Loucy (cell line): ENCODE results near the gene CEP72.
"Not testable (repeated sequence)": the region's sequence is repeated elsewhere in the genome, so short reads cannot be mapped to it uniquely, and the experiment has no call there.

Experiments
- EZH2phosphoT487 ChIP-seq: fragments of 200-600 bp; IDR thresholded peaks from 2 replicates; pipeline ENCODE4 v1.6.1; 2018; ENCODE audit warnings: antibody characterized with exemption, mild to moderate bottlenecking, moderate library complexity, borderline replicate concordance
- TF ChIP-seq, protein P1 (sequence below): fragments of 200-600 bp; sonication (generic); conservative IDR thresholded peaks from 2 replicates; pipeline ENCODE4 v1.5.1; 2014; ENCODE audit warnings: mild to moderate bottlenecking, antibody characterized with exemption, low read length

DNA sequence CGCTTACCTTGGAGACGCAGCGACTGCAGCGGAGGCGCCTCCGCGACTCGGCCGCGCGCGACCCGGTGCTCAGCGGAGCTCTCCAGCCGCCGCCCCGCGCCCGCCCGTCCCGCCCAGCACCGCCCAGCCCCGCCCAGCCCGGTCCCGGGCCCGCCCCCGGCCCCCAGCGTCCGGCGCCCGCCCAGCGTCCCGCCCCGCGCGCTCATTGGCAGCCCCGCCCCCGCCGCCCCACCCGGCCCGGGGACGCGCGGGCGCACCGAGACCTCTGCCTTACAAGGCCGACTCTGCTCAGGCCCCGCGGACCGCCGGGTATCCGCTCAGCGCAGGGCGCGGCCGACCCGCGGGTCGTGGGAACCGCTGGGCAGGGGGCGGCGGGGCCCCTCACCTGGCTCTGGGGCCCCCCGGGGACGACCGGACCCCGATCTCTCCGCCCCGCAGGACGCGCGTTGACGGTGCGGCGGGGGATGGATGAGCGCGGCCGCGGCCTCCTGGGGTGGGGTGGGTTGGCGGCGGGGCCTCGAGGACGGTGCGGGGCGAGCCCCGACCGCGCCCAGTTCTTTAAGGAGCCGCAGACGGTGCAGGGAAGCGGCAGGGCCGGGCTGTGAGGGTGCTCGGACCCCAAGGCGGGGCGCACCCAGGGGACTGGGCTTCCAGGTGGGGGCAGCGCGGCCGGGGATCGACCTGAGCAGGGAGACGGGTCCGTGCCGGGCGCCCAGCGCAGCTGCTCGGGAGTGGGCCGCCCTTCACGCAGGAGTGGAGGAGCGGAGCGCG, 81.3 kb downstream of the CEP72 start, which contains the start of gene TPPP:
- TF ChIP-seq, protein P1, sequence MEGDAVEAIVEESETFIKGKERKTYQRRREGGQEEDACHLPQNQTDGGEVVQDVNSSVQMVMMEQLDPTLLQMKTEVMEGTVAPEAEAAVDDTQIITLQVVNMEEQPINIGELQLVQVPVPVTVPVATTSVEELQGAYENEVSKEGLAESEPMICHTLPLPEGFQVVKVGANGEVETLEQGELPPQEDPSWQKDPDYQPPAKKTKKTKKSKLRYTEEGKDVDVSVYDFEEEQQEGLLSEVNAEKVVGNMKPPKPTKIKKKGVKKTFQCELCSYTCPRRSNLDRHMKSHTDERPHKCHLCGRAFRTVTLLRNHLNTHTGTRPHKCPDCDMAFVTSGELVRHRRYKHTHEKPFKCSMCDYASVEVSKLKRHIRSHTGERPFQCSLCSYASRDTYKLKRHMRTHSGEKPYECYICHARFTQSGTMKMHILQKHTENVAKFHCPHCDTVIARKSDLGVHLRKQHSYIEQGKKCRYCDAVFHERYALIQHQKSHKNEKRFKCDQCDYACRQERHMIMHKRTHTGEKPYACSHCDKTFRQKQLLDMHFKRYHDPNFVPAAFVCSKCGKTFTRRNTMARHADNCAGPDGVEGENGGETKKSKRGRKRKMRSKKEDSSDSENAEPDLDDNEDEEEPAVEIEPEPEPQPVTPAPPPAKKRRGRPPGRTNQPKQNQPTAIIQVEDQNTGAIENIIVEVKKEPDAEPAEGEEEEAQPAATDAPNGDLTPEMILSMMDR, result not testable (repeated sequence)
- not testable (repeated sequence) for TF ChIP-seq EZH2phosphoT487
